KMS-11 (cell line): ENCODE measurements around the gene ZNF689.
A peak's percentile ranks its signal among the peaks of the same experiment; 100 is the strongest.

ENCODE experiments used
- H2AFZ ChIP-seq: fragments of 200-600 bp; sonication (generic); 2 replicates; pipeline ENCODE4 v1.6.1; 2016; ENCODE audit warnings: antibody characterized with exemption, mixed run types, low read depth
- H3K27ac ChIP-seq: fragments of 200-600 bp; sonication (generic); 2 replicates; pipeline ENCODE4 v1.6.1; 2016; ENCODE audit warnings: mild to moderate bottlenecking, mixed run types
- H3K27me3 ChIP-seq: fragments of 200-600 bp; sonication (generic); 2 replicates; pipeline ENCODE4 v1.6.1; 2017; ENCODE audit warnings: mild to moderate bottlenecking, low read depth, mixed run types, moderate library complexity; ENCODE audit not compliant: insufficient read depth
- H3K36me3 ChIP-seq: fragments of 200-600 bp; sonication (generic); 2 replicates; pipeline ENCODE4 v1.6.1; 2017; ENCODE audit warnings: mild to moderate bottlenecking, mixed run types; ENCODE audit not compliant: insufficient read depth
- H3K4me1 ChIP-seq: fragments of 200-600 bp; sonication (generic); 2 replicates; pipeline ENCODE4 v1.6.1; 2016; ENCODE audit warnings: mild to moderate bottlenecking, low read depth, mixed run types; ENCODE audit not compliant: poor library complexity, severe bottlenecking
- H3K4me2 ChIP-seq: fragments of 200-600 bp; sonication (generic); 2 replicates; pipeline ENCODE4 v1.7.0; 2016; ENCODE audit warnings: mild to moderate bottlenecking, mixed run types
- H3K4me3 ChIP-seq: fragments of 200-600 bp; sonication (generic); IDR thresholded peaks from 2 replicates; pipeline ENCODE4 v1.6.1; 2017; ENCODE audit warnings: low read depth, low read length, mixed read lengths; ENCODE audit not compliant: insufficient read depth
- H3K79me2 ChIP-seq: fragments of 200-600 bp; sonication (generic); 2 replicates; pipeline ENCODE4 v1.6.1; 2016; ENCODE audit warnings: low read depth, mixed run types; ENCODE audit not compliant: insufficient read depth
- H3K9ac ChIP-seq: fragments of 200-600 bp; sonication (generic); 2 replicates; pipeline ENCODE4 v1.6.1; 2016; ENCODE audit warnings: mild to moderate bottlenecking, mixed run types
- H4K20me1 ChIP-seq: fragments of 200-600 bp; sonication (generic); 2 replicates; pipeline ENCODE4 v1.6.1; 2016; ENCODE audit warnings: mild to moderate bottlenecking, mixed run types; ENCODE audit not compliant: insufficient read depth
- CTCF ChIP-seq: fragments of 200-600 bp; sonication (generic); conservative IDR thresholded peaks from 2 replicates; pipeline ENCODE4 v1.6.1; 2017; ENCODE audit warnings: low read depth, mild to moderate bottlenecking, antibody characterized with exemption, low read length, moderate library complexity, mixed read lengths

The ZNF689 gene

GRCh38 chr16:30656974-30657865 is 47.0 kb upstream of the ZNF689 start:
- H3K79me2 ChIP-seq = peaks cover 26% of the 10 kb centered on the region
- no peaks in the 10 kb centered on the region for H3K36me3 ChIP-seq
- H4K20me1 ChIP-seq = no peaks in the 10 kb centered on the region
- TF ChIP-seq CTCF = no peak
- H3K4me2 ChIP-seq = peak overlapping the region; percentile 76
- H3K27ac ChIP-seq = peak overlapping the region; percentile 86
- no peaks in the 10 kb centered on the region for H3K27me3 ChIP-seq
- no peak overlapping the region for H3K4me3 ChIP-seq
- peak overlapping the region; percentile 58 for H3K9ac ChIP-seq
- peak overlapping the region; percentile 66 for H2AFZ ChIP-seq
- H3K4me1 ChIP-seq = peaks cover 37% of the 10 kb centered on the region

GRCh38 chr16:30656388-30656787 is 46.2 kb upstream of the ZNF689 start:
- peak overlapping the region; percentile 76; the same call in 1 of the 2 replicates for H3K4me2 ChIP-seq
- peak overlapping the region; percentile 86 for H3K27ac ChIP-seq
- no peak overlapping the region for H2AFZ ChIP-seq
- H3K79me2 ChIP-seq = peaks cover 18% of the 10 kb centered on the region
- no peaks in the 10 kb centered on the region for H4K20me1 ChIP-seq
- no peaks in the 10 kb centered on the region for H3K36me3 ChIP-seq
- no peak overlapping the region for H3K4me3 ChIP-seq
- no peak for TF ChIP-seq CTCF
- no peaks in the 10 kb centered on the region for H3K27me3 ChIP-seq
- peak overlapping the region; percentile 58; the same call in 1 of the 2 replicates for H3K9ac ChIP-seq
- peaks cover 34% of the 10 kb centered on the region for H3K4me1 ChIP-seq

GRCh38 chr16:30655815-30656347 is 45.7 kb upstream of the ZNF689 start:
- Histone ChIP-seq H3K4me3 (no peak overlapping the region), H2AFZ (no peak overlapping the region), H3K27ac (no peak overlapping the region; the same call in 1 of the 2 replicates), H3K9ac (no peak overlapping the region), H3K27me3 (no peaks in the 10 kb centered on the region), H3K79me2 (peaks cover 13% of the 10 kb centered on the region; the same call in 1 of the 2 replicates), H3K36me3 (no peaks in the 10 kb centered on the region), H3K4me2 (peak overlapping the region; percentile 76; the same call in 1 of the 2 replicates), H3K4me1 (peaks cover 30% of the 10 kb centered on the region), H4K20me1 (no peaks in the 10 kb centered on the region)
- no peak for TF ChIP-seq CTCF

DNA sequence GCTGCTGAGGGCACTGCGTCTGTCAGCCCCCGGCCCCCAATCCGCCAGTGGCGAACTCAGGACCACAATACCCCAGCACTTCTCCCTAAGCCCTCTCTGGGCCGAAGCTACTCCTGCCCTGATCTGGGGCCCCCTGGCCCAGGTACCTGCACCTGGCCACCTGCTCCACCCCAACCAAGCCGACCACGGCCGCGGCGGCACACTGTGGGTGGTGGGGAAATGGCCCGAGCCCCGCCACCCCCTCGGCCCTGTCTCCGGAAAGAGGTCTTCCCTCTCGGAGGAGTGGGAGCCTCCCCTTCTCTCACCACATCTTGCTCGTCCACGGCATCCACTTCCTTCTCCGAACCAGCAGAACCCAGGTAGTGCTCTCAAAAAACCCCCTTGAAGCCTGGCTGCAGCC is 44.7 kb upstream of the ZNF689 start:
- H3K27me3 ChIP-seq = no peaks in the 10 kb centered on the region
- H3K79me2 ChIP-seq = peaks cover 3% of the 10 kb centered on the region; the same call in 1 of the 2 replicates
- H4K20me1 ChIP-seq = no peaks in the 10 kb centered on the region
- peaks cover 34% of the 10 kb centered on the region for H3K4me1 ChIP-seq
- no peak overlapping the region for H3K27ac ChIP-seq
- H2AFZ ChIP-seq = no peak overlapping the region
- TF ChIP-seq CTCF = no peak
- no peak overlapping the region for H3K9ac ChIP-seq
- no peak overlapping the region for H3K4me3 ChIP-seq
- no peaks in the 10 kb centered on the region for H3K36me3 ChIP-seq
- H3K4me2 ChIP-seq = no peak overlapping the region
